ENCODE data around the gene ST7. TPM values are rescaled to one million over a fixed set of nuclear protein-coding genes. Genes with fewer than 3 reads are reported as not detected.

Gene ST7
- total RNA-seq, 1 donor from 2014 or later = 8.3 TPM

DNA sequence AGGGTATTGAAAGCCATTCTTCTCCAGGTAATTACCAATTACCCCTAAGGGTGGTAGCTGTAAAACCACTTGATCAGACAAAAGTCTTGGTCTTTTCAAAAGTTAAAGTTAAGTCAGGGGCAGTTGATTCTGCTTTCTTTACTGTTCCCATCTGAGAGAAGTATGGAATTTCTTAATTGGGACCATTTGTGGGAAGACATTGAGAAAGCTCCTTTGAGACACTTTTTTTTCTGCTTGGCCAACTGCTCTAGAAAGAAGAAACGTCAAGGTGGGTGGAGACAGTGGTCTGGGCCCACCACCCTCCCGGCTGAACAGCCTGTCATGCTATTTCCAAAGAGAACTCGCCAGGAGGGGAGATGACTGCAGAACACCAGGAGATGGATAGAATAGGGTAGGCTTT is 324.3 kb downstream of the ST7 start:
- intact Hi-C loops (cut with micrococcal nuclease) = no loop called here
- no peak for ATAC-seq (ENCODE audit: low read depth)
- Mint-ChIP-seq H3K4me1 (no peaks in the 10 kb centered on the region), H3K36me3 (ENCODE audit: low read depth) (no peaks in the 10 kb centered on the region), H3K9me3 (no peaks in the 10 kb centered on the region), H3K27ac (no peak overlapping the region), H3K4me3 (no peak overlapping the region), H3K27me3 (peaks cover 9% of the 10 kb centered on the region)
- ChIA-PET CTCF (no interaction called here), POLR2A (no interaction called here)
- TF ChIP-seq, protein P1, sequence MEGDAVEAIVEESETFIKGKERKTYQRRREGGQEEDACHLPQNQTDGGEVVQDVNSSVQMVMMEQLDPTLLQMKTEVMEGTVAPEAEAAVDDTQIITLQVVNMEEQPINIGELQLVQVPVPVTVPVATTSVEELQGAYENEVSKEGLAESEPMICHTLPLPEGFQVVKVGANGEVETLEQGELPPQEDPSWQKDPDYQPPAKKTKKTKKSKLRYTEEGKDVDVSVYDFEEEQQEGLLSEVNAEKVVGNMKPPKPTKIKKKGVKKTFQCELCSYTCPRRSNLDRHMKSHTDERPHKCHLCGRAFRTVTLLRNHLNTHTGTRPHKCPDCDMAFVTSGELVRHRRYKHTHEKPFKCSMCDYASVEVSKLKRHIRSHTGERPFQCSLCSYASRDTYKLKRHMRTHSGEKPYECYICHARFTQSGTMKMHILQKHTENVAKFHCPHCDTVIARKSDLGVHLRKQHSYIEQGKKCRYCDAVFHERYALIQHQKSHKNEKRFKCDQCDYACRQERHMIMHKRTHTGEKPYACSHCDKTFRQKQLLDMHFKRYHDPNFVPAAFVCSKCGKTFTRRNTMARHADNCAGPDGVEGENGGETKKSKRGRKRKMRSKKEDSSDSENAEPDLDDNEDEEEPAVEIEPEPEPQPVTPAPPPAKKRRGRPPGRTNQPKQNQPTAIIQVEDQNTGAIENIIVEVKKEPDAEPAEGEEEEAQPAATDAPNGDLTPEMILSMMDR (IDR thresholded peaks at IDR 0.05) = no peak
- DNase-seq = no peak

DNA sequence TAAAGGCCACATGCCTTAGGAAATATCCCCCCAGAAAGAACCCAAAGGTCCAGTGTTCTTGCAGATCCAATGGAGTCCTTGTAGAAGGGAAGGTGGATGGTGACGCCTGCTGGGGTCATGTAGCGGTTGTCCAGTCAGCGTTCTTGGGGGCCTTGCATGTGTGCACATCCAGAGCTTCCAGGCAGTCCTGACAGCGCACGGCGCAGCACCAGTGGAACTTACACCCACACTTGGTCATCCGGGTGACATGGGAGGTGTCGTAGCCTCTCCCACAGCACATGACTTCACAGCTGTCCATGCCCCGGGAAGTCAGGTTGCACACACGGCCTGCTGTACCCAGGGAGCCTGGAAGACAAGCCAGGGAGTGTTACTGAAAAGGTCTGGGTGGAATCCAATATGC is 324.7 kb downstream of the ST7 start:
- no peaks in the 10 kb centered on the region for H3K36me3 Mint-ChIP-seq (ENCODE audit: low read depth)
- CTCF ChIA-PET = no interaction called here
- H3K27ac Mint-ChIP-seq = no peak overlapping the region
- no peaks in the 10 kb centered on the region for H3K9me3 Mint-ChIP-seq
- ATAC-seq (ENCODE audit: low read depth) (no peak), DNase-seq (no peak)
- H3K4me3 Mint-ChIP-seq = no peak overlapping the region
- peaks cover 6% of the 10 kb centered on the region for H3K27me3 Mint-ChIP-seq
- POLR2A ChIA-PET = no interaction called here
- intact Hi-C loops (cut with micrococcal nuclease) = no loop called here
- H3K4me1 Mint-ChIP-seq = no peaks in the 10 kb centered on the region
- TF ChIP-seq, protein P1 (IDR thresholded peaks at IDR 0.05) = no peak

DNA sequence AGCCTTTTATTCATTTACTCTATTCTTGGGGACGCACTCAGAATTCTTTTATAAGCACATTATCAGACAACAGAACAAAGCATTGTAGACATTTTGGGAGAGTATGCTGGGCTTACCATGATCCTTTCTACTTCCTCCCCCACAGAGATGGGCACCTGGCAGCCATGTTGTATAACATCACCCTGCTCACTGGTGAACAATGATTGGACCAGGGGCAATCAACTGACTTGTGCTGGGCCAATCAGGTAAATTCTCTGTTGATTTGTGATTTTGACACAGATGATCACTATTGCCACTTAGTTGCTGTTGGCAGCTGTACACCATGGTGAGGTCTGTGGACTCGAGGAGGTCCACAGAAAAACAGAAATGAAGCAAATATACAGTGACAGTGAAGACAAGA is 325.9 kb downstream of the ST7 start:
- Mint-ChIP-seq H3K27me3 (peaks cover 5% of the 10 kb centered on the region), H3K4me1 (no peaks in the 10 kb centered on the region), H3K9me3 (no peaks in the 10 kb centered on the region), H3K36me3 (ENCODE audit: low read depth) (no peaks in the 10 kb centered on the region), H3K4me3 (no peak overlapping the region), H3K27ac (no peak overlapping the region)
- ATAC-seq (ENCODE audit: low read depth) (no peak), DNase-seq (no peak)
- intact Hi-C loops (cut with micrococcal nuclease) = no loop called here
- ChIA-PET POLR2A (no interaction called here), CTCF (no interaction called here)
- TF ChIP-seq, protein P1 (IDR thresholded peaks at IDR 0.05) = no peak

Other genes starting within 250 kb of the ST7 start
- 101 and 110 TPM in 2 replicates for gene CAPZA2, start 90.9 kb upstream of the ST7 start, total RNA-seq